Fibroblast of villous mesenchyme (primary cell): ENCODE measurements around the gene ANKRD60. TPM values are rescaled to one million over a fixed set of nuclear protein-coding genes. Genes with fewer than 3 reads are reported as not detected.
A peak's percentile ranks its signal among the peaks of the same experiment; 100 is the strongest.

Source experiments
- DNase-seq: peaks from one replicate; pipeline ENCODE4 v3.0.0-alpha.2; 2010; ENCODE audit warnings: low read depth
- H3K4me3 ChIP-seq: 2 replicates; pipeline ENCODE4 v1.5.1; 2011; ENCODE audit warnings: low read depth, mild to moderate bottlenecking, low read length
- CTCF ChIP-seq: IDR thresholded peaks from 2 replicates; pipeline ENCODE4 v1.5.1; 2012; ENCODE audit warnings: low read depth, mild to moderate bottlenecking, low read length; ENCODE audit not compliant: insufficient read depth
- total RNA-seq: library from RNA; depleted of rRNA; stranded (reverse); fragments of >200 nt; gene quantifications from 2 replicates; pipeline ENCODE4 v1.2.3, GENCODE V29; 2012

ANKRD60 gene
- total RNA-seq, 1 donor = not detected

GRCh38 chr20:58174708-58175280 lies 53.7 kb downstream of the ANKRD60 start:
- DNase-seq = peak; percentile 24
- H3K4me3 ChIP-seq = peak overlapping the region; percentile 29

GRCh38 chr20:58173930-58174707 lies 54.3 kb downstream of the ANKRD60 start:
- peak overlapping the region; percentile 29 for H3K4me3 ChIP-seq

More at GRCh38 chr20:58174708-58175280, 53.7 kb downstream of the ANKRD60 start:
- TF ChIP-seq CTCF = no peak

GRCh38 chr20:58173091-58173490 lies 55.4 kb downstream of the ANKRD60 start:
- no peak for DNase-seq
- no peak overlapping the region for H3K4me3 ChIP-seq
- no peak for TF ChIP-seq CTCF

More at GRCh38 chr20:58173930-58174707, 54.3 kb downstream of the ANKRD60 start:
- no peak for DNase-seq
- TF ChIP-seq CTCF = no peak

- no peak for DNase-seq
- no peak overlapping the region for H3K4me3 ChIP-seq
- no peak for TF ChIP-seq CTCF
These were observed 56.5 kb downstream of the ANKRD60 start for GRCh38 chr20:58171796-58172425.

- peak; percentile 19 for DNase-seq
- no peak overlapping the region for H3K4me3 ChIP-seq
- no peak for TF ChIP-seq CTCF
These were observed 59.0 kb downstream of the ANKRD60 start for GRCh38 chr20:58169450-58169849.

GRCh38 chr20:58168843-58169242 lies 59.6 kb downstream of the ANKRD60 start:
- no peak for TF ChIP-seq CTCF
- DNase-seq = no peak
- no peak overlapping the region for H3K4me3 ChIP-seq
